HCT116 (cell line): ENCODE data around the gene C3orf20. TPM values are rescaled to one million over a fixed set of nuclear protein-coding genes. Genes with fewer than 3 reads are reported as not detected.

Experiments used
- ATAC-seq: fragments of 200-7000 bp; cut with Tn5 transposase; 2 replicates; pipeline ENCODE4 v1.9.1; 2020; ENCODE audit warnings: mild to moderate bottlenecking, moderate library complexity
- BruUV-seq: library from RNA; stranded (reverse); fragments of 400-500 nt; replicated peaks from 2 replicates; lab custom pipeline; 2021; lab: Mats Ljungman, UMichigan
- CTCF ChIA-PET: fragments of 300-600 bp; sonication (Branson Sonifier 250); formaldehyde crosslinking; loops from one replicate; lab custom pipeline; 2021; ENCODE audit warnings: antibody characterized with exemption; lab: Charles Lee
- POLR2A ChIA-PET: fragments of 300-600, 350-600 bp; sonication (Branson Sonifier 250); formaldehyde crosslinking; loops from one replicate; lab custom pipeline; 2021; ENCODE audit warnings: antibody characterized with exemption; lab: Charles Lee
- RAD21 ChIA-PET, 2 experiments: fragments of 300-600 bp; sonication (Branson Sonifier 250); formaldehyde crosslinking; loops; one replicate each; lab custom pipeline; 2023; ENCODE audit warnings: low total read pairs in 2 of 2; ENCODE audit not compliant: uncharacterized antibody in 2 of 2, unreplicated experiment in 2 of 2, low non-redundant PET in 1 of 2; lab: Charles Lee
- DNase-seq: peaks from one replicate; pipeline ENCODE4 v3.0.0-alpha.2; 2010; ENCODE audit warnings: low read depth, low spot score
- H2AFZ ChIP-seq: fragments of 200-600 bp; shearing (Covaris generic), sonication (generic); 2 replicates; pipeline ENCODE4 v1.6.1; 2017; ENCODE audit warnings: low read depth, mixed run types, mixed read lengths, antibody characterized with exemption, low read length; ENCODE audit not compliant: poor library complexity, severe bottlenecking
- H3K27ac ChIP-seq: 2 replicates; pipeline ENCODE4 v1.5.1; 2012; ENCODE audit warnings: low read depth, low read length
- H3K27me3 ChIP-seq: fragments of 200-600 bp; sonication (generic); 2 replicates; pipeline ENCODE4 v1.6.1; 2016; ENCODE audit warnings: mixed run types, low read length, mixed read lengths; ENCODE audit not compliant: insufficient read depth
- H3K36me3 ChIP-seq, 2 experiments: fragments of 200-500 bp in 1 of 2; fragments of 200-600 bp in 1 of 2; sonication (Bioruptor generic) in 1 of 2; sonication (generic) in 1 of 2; 2 replicates each; pipeline versions ENCODE4 v1.5.1 to v1.6.1; 2014 to 2016; ENCODE audit warnings: low read length in 2 of 2, inconsistent platforms in 1 of 2, mixed read lengths in 1 of 2, mixed run types in 1 of 2; ENCODE audit not compliant: insufficient read depth in 2 of 2, control insufficient read depth in 1 of 2
- H3K4me1 ChIP-seq, 2 experiments: fragments of 200-600 bp in 1 of 2; sonication (generic) in 1 of 2; 2 replicates each; pipeline versions ENCODE4 v1.5.1 to v1.6.1; 2012 to 2017; ENCODE audit warnings: low read length in 2 of 2, inconsistent platforms in 1 of 2, mild to moderate bottlenecking in 1 of 2, mixed read lengths in 1 of 2, mixed run types in 1 of 2, moderate library complexity in 1 of 2; ENCODE audit not compliant: insufficient read depth in 2 of 2, control insufficient read depth in 1 of 2
- H3K4me2 ChIP-seq: fragments of 200-600 bp; sonication (generic); 2 replicates; pipeline ENCODE4 v1.6.1; 2017; ENCODE audit warnings: mixed run types, low read length, mixed read lengths
- H3K4me3 ChIP-seq, 2 experiments: fragments of 200-600 bp in 1 of 2; sonication (generic) in 1 of 2; replicated peaks in 1 of 2; 2 replicates each; pipeline ENCODE4 v1.5.1; 2011 to 2016; ENCODE audit warnings: low read length in 2 of 2, control low read depth in 1 of 2, low read depth in 1 of 2, mild to moderate bottlenecking in 1 of 2, mixed read lengths in 1 of 2, mixed run types in 1 of 2
- H3K79me2 ChIP-seq: fragments of 200-600 bp; sonication (generic); 2 replicates; pipeline ENCODE4 v1.6.1; 2017; ENCODE audit warnings: mild to moderate bottlenecking, mixed run types, low read length, moderate library complexity, mixed read lengths; ENCODE audit not compliant: insufficient read depth
- H3K9ac ChIP-seq: fragments of 200-600 bp; sonication (generic); 2 replicates; pipeline ENCODE4 v1.6.1; 2016; ENCODE audit warnings: low read length, mixed read lengths
- H3K9me2 ChIP-seq: fragments of 200-600 bp; sonication (generic), shearing (Covaris generic); 2 replicates; pipeline ENCODE4 v1.6.1; 2017; ENCODE audit warnings: mixed run types, mild to moderate bottlenecking, moderate library complexity; ENCODE audit not compliant: insufficient read depth
- H3K9me3 ChIP-seq, 2 experiments: fragments of 200-500 bp in 1 of 2; fragments of 200-600 bp in 1 of 2; sonication (Bioruptor generic) in 1 of 2; sonication (generic) in 1 of 2; 2 replicates each; pipeline ENCODE4 v1.6.1; 2014 to 2017; ENCODE audit warnings: low read length in 2 of 2, mixed read lengths in 2 of 2, inconsistent platforms in 1 of 2, low read depth in 1 of 2, mild to moderate bottlenecking in 1 of 2, mixed run types in 1 of 2, moderate library complexity in 1 of 2; ENCODE audit not compliant: control insufficient read depth in 1 of 2, insufficient read depth in 1 of 2
- H4K20me1 ChIP-seq: fragments of 200-600 bp; sonication (generic), shearing (Covaris generic); 2 replicates; pipeline ENCODE4 v1.6.1; 2017; ENCODE audit warnings: mixed run types, mild to moderate bottlenecking, moderate library complexity; ENCODE audit not compliant: insufficient read depth
- CBX3 ChIP-seq: IDR thresholded peaks from 2 replicates; pipeline ENCODE4 v1.6.1; 2012; ENCODE audit warnings: low read depth
- CEBPB ChIP-seq: IDR thresholded peaks from 2 replicates; pipeline ENCODE4 v1.6.1; 2012; ENCODE audit warnings: low read depth
- EGR1 ChIP-seq: IDR thresholded peaks from 2 replicates; pipeline ENCODE4 v1.6.1; 2012; ENCODE audit warnings: low read depth
- ELF1 ChIP-seq: IDR thresholded peaks from 2 replicates; pipeline ENCODE4 v1.6.1; 2012; ENCODE audit warnings: low read depth, borderline replicate concordance
- RAD21 ChIP-seq: IDR thresholded peaks from 2 replicates; pipeline ENCODE4 v1.6.1; 2012; ENCODE audit warnings: low read depth, mild to moderate bottlenecking
- SP1 ChIP-seq: IDR thresholded peaks from 2 replicates; pipeline ENCODE4 v1.6.1; 2012; ENCODE audit warnings: low read depth
- SRF ChIP-seq: IDR thresholded peaks from 2 replicates; pipeline ENCODE4 v1.6.1; 2012; ENCODE audit warnings: low read depth
- ZNF274 ChIP-seq: fragments of 200-500 bp; sonication (Bioruptor generic); IDR thresholded peaks from 2 replicates; pipeline ENCODE4 v1.6.1; 2014; ENCODE audit warnings: mild to moderate bottlenecking, low read depth, low read length, inconsistent platforms
- intact Hi-C: fragments of 100-400 bp; cut with micrococcal nuclease; formaldehyde crosslinking; loops from 2 replicates; pipeline ENCODE4 v1.10.0; 2022
- total RNA-seq: library from RNA; stranded (reverse); gene quantifications from one replicate; pipeline ENCODE4 v1.2.1, GENCODE V29; 2021; ENCODE audit not compliant: unreplicated experiment
- TF ChIP-seq, protein P1 (sequence below): IDR thresholded peaks from 2 replicates; pipeline ENCODE4 v1.6.1; 2012; ENCODE audit warnings: low read depth
- TF ChIP-seq, protein P2 (sequence below): IDR thresholded peaks from 2 replicates; pipeline ENCODE4 v1.6.1; 2012
- TF ChIP-seq, protein P3 (sequence below): IDR thresholded peaks from 2 replicates; pipeline ENCODE4 v1.6.1; 2011; ENCODE audit warnings: mild to moderate bottlenecking, low read length, moderate library complexity; ENCODE audit not compliant: insufficient replicate concordance; ENCODE audit errors: extremely low read depth

The C3orf20 gene
- total RNA-seq, 1 experiment from 2014 or later = 0.20 TPM

DNA sequence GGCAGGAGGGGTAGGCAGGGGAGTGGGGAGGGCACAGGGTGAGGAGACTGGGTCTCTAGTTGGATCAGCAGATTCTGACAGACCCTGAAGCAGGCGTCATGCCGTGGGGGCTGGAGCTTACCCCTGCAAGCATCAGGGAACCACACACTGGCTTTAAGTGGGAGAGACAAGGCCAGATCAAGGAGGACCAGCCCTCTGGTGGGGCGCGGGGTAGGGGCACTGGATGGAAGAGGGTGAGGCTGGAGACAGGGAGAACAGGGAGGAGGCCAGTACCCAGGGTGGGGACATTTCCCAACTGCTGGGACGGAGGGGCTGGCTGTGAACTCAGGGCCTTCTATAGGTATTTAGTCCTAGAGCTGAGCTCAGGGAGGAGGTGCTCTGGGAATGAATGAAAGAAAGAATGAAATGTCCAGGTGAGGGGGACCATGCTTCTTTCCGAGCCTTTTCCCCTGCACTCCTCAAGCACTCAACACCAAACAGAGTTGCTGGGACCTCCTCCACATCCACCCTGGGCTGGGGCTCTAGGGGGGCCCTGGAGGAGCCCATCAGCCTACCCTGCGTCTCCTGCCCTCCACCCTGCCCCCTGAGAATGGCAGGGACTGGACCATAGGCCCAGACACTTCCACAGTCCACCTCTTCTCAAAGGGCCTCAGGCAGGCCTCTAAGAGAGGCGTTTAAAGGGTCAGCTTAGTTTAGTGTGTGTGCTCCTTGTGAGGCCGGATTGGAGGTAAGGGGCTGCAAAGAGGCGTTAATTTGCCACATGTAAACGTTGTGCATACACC, 94.8 kb downstream of the C3orf20 start:
- Histone ChIP-seq H3K36me3 (no peaks in the 10 kb centered on the region), H3K4me3 (no peak overlapping the region), H3K9me2 (no peaks in the 10 kb centered on the region), H3K4me1 (no peaks in the 10 kb centered on the region), H3K79me2 (no peaks in the 10 kb centered on the region), H4K20me1 (no peaks in the 10 kb centered on the region), H3K9ac (no peak overlapping the region), H2AFZ (no peak overlapping the region), H3K27me3 (no peaks in the 10 kb centered on the region), H3K9me3 (no peaks in the 10 kb centered on the region), H3K4me2 (no peak overlapping the region), H3K27ac (no peak overlapping the region)
- TF ChIP-seq ZNF274 (no peak), SRF (no peak), CEBPB (no peak), CBX3 (no peak), RAD21 (no peak), SP1 (no peak), ELF1 (no peak), EGR1 (no peak)
- TF ChIP-seq, protein P1, sequence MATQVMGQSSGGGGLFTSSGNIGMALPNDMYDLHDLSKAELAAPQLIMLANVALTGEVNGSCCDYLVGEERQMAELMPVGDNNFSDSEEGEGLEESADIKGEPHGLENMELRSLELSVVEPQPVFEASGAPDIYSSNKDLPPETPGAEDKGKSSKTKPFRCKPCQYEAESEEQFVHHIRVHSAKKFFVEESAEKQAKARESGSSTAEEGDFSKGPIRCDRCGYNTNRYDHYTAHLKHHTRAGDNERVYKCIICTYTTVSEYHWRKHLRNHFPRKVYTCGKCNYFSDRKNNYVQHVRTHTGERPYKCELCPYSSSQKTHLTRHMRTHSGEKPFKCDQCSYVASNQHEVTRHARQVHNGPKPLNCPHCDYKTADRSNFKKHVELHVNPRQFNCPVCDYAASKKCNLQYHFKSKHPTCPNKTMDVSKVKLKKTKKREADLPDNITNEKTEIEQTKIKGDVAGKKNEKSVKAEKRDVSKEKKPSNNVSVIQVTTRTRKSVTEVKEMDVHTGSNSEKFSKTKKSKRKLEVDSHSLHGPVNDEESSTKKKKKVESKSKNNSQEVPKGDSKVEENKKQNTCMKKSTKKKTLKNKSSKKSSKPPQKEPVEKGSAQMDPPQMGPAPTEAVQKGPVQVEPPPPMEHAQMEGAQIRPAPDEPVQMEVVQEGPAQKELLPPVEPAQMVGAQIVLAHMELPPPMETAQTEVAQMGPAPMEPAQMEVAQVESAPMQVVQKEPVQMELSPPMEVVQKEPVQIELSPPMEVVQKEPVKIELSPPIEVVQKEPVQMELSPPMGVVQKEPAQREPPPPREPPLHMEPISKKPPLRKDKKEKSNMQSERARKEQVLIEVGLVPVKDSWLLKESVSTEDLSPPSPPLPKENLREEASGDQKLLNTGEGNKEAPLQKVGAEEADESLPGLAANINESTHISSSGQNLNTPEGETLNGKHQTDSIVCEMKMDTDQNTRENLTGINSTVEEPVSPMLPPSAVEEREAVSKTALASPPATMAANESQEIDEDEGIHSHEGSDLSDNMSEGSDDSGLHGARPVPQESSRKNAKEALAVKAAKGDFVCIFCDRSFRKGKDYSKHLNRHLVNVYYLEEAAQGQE = no peak
- TF ChIP-seq, protein P2, sequence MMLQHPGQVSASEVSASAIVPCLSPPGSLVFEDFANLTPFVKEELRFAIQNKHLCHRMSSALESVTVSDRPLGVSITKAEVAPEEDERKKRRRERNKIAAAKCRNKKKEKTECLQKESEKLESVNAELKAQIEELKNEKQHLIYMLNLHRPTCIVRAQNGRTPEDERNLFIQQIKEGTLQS = no peak
- TF ChIP-seq, protein P3, sequence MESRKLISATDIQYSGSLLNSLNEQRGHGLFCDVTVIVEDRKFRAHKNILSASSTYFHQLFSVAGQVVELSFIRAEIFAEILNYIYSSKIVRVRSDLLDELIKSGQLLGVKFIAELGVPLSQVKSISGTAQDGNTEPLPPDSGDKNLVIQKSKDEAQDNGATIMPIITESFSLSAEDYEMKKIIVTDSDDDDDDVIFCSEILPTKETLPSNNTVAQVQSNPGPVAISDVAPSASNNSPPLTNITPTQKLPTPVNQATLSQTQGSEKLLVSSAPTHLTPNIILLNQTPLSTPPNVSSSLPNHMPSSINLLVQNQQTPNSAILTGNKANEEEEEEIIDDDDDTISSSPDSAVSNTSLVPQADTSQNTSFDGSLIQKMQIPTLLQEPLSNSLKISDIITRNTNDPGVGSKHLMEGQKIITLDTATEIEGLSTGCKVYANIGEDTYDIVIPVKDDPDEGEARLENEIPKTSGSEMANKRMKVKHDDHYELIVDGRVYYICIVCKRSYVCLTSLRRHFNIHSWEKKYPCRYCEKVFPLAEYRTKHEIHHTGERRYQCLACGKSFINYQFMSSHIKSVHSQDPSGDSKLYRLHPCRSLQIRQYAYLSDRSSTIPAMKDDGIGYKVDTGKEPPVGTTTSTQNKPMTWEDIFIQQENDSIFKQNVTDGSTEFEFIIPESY = no peak
- intact Hi-C loops = no loop called here
- ChIA-PET POLR2A (no interaction called here), RAD21 (no interaction called here), CTCF (no interaction called here)
- ATAC-seq (no peak), DNase-seq (no peak)
- BruUV-seq = no TSS peak
